Astrocyte (in vitro differentiated cells and primary cell): ENCODE results near the gene AKAP13.

Experiments
- CTCF ChIP-seq: IDR thresholded peaks from 2 replicates; pipeline ENCODE4 v1.5.1; 2011; ENCODE audit warnings: low read depth, mild to moderate bottlenecking, inconsistent platforms, low read length, moderate library complexity; ENCODE audit not compliant: insufficient read depth
- EZH2 ChIP-seq: IDR thresholded peaks from 2 replicates; pipeline ENCODE4 v1.6.1; 2012; ENCODE audit warnings: mild to moderate bottlenecking, low read length, inconsistent platforms; ENCODE audit not compliant: insufficient read depth

GRCh38 chr15:85336880-85337279 is 43.5 kb upstream of the AKAP13 start:
- TF ChIP-seq EZH2, result no peak
- TF ChIP-seq CTCF, result no peak
